ENCODE measurements around the gene PDZD2. TPM values are rescaled to one million over a fixed set of nuclear protein-coding genes. Genes with fewer than 3 reads are reported as not detected.

PDZD2 gene
- total RNA-seq, 1 experiment from 2014 or later: 0.37 TPM

- peaks cover 0 to 12% of the 10 kb centered on the region in 2 experiments; a peak in 3 of 4 replicates for H3K4me1 ChIP-seq (ENCODE audit: control insufficient read depth in 1 of 2, insufficient read depth in 2 of 2, low read length in 2 of 2)
- no peak overlapping the region for H3K4me3 ChIP-seq (replicated peaks in 1 of 2; ENCODE audit: low read depth in 1 of 2, low read length in 2 of 2)
- H4K20me1 ChIP-seq (ENCODE audit: insufficient read depth): no peaks in the 10 kb centered on the region
- H3K4me2 ChIP-seq (ENCODE audit: low read length): no peak overlapping the region
- H3K79me2 ChIP-seq (ENCODE audit: insufficient read depth, low read length): no peaks in the 10 kb centered on the region
- no peaks in the 10 kb centered on the region for H3K27me3 ChIP-seq (ENCODE audit: insufficient read depth, low read length)
- no peak overlapping the region for H2AFZ ChIP-seq (ENCODE audit: low read depth, low read length, poor library complexity, severe bottlenecking)
- DNase-seq (ENCODE audit: low read depth, low spot score): no peak
- ChIA-PET RAD21 (ENCODE audit: low non-redundant PET in 1 of 2, low total read pairs in 2 of 2, uncharacterized antibody in 2 of 2, unreplicated experiment in 2 of 2) (no interaction called here), CTCF (no interaction called here), POLR2A (no interaction called here)
- TF ChIP-seq POLR2AphosphoS5 (IDR thresholded peaks at IDR 0.05; ENCODE audit: low read depth, low read length) (no peak), JUND (IDR thresholded peaks at IDR 0.05) (no peak)
- H3K27ac ChIP-seq (ENCODE audit: low read depth, low read length): no peak overlapping the region
- no peaks in the 10 kb centered on the region for H3K36me3 ChIP-seq (ENCODE audit: control insufficient read depth in 1 of 2, insufficient read depth in 2 of 2, low read length in 2 of 2)
- H3K9ac ChIP-seq (ENCODE audit: low read length): no peak overlapping the region
- no peaks in the 10 kb centered on the region for H3K9me2 ChIP-seq (ENCODE audit: insufficient read depth)
- no peak for ATAC-seq
- intact Hi-C loops (cut with micrococcal nuclease): no loop called here
- no peaks in the 10 kb centered on the region for H3K9me3 ChIP-seq (ENCODE audit: control insufficient read depth in 1 of 2, insufficient read depth in 1 of 2, low read depth in 1 of 2, low read length in 2 of 2)
- no TSS peak for BruUV-seq (replicated peaks)
These were observed 343.7 kb downstream of the PDZD2 start for GRCh38 chr5:31982621-31983020.

- no peaks in the 10 kb centered on the region for H4K20me1 ChIP-seq (ENCODE audit: insufficient read depth)
- H3K4me3 ChIP-seq (replicated peaks in 1 of 2; ENCODE audit: low read depth in 1 of 2, low read length in 2 of 2): no peak overlapping the region
- H3K9me2 ChIP-seq (ENCODE audit: insufficient read depth): no peaks in the 10 kb centered on the region
- no TSS peak for BruUV-seq (replicated peaks)
- no peaks in the 10 kb centered on the region for H3K27me3 ChIP-seq (ENCODE audit: insufficient read depth, low read length)
- no peak overlapping the region for H3K27ac ChIP-seq (ENCODE audit: low read depth, low read length)
- H2AFZ ChIP-seq (ENCODE audit: low read depth, low read length, poor library complexity, severe bottlenecking): no peak overlapping the region
- no peaks in the 10 kb centered on the region for H3K9me3 ChIP-seq (ENCODE audit: control insufficient read depth in 1 of 2, insufficient read depth in 1 of 2, low read depth in 1 of 2, low read length in 2 of 2)
- CTCF ChIA-PET: no interaction called here
- POLR2A ChIA-PET: no interaction called here
- TF ChIP-seq CTCF (IDR thresholded peaks at IDR 0.05 in 2 of 3, conservative IDR thresholded peaks at IDR 0.05 in 1 of 3; ENCODE audit: borderline replicate concordance in 1 of 3, insufficient read depth in 1 of 3, low read depth in 2 of 3, low read length in 2 of 3) (no peak), SRF (IDR thresholded peaks at IDR 0.05; ENCODE audit: low read depth) (no peak), ZFX (IDR thresholded peaks at IDR 0.05) (no peak), POLR2AphosphoS5 (IDR thresholded peaks at IDR 0.05; ENCODE audit: low read depth, low read length) (no peak), ELF1 (IDR thresholded peaks at IDR 0.05; ENCODE audit: borderline replicate concordance, low read depth) (no peak), REST (IDR thresholded peaks at IDR 0.05; ENCODE audit: low read depth) (no peak)
- no peak overlapping the region for H3K4me2 ChIP-seq (ENCODE audit: low read length)
- ATAC-seq (no peak), DNase-seq (ENCODE audit: low read depth, low spot score) (no peak)
- H3K36me3 ChIP-seq (ENCODE audit: control insufficient read depth in 1 of 2, insufficient read depth in 2 of 2, low read length in 2 of 2): no peaks in the 10 kb centered on the region
- RAD21 ChIA-PET (ENCODE audit: low non-redundant PET in 1 of 2, low total read pairs in 2 of 2, uncharacterized antibody in 2 of 2, unreplicated experiment in 2 of 2): no interaction called here
- H3K4me1 ChIP-seq (ENCODE audit: control insufficient read depth in 1 of 2, insufficient read depth in 2 of 2, low read length in 2 of 2): peaks cover 10 to 21% of the 10 kb centered on the region in 2 experiments
- no peak overlapping the region for H3K9ac ChIP-seq (ENCODE audit: low read length)
- H3K79me2 ChIP-seq (ENCODE audit: insufficient read depth, low read length): no peaks in the 10 kb centered on the region
- intact Hi-C loops (cut with micrococcal nuclease): no loop called here
These were observed 344.9 kb downstream of the PDZD2 start for GRCh38 chr5:31983851-31984250.
